CD8-positive, alpha-beta memory T cell (primary cell): Measurements from ENCODE around the gene KLF1. TPM values are rescaled to one million over a fixed set of nuclear protein-coding genes. Genes with fewer than 3 reads are reported as not detected.

ENCODE experiments used
- CTCF ChIA-PET: fragments of 350-600 bp; sonication (Branson Sonifier 250); formaldehyde crosslinking; loops from one replicate; lab custom pipeline; 2021; ENCODE audit warnings: antibody characterized with exemption; lab: Charles Lee
- POLR2A ChIA-PET: fragments of 350-600 bp; sonication (Branson Sonifier 250); formaldehyde crosslinking; loops from one replicate; lab custom pipeline; 2021; ENCODE audit warnings: antibody characterized with exemption; lab: Charles Lee
- DNase-seq, 5 donors: peaks; one replicate each; pipeline versions ENCODE4 v3.0.0 to v3.0.0-alpha.2; 2020 to 2022; ENCODE audit warnings: mixed read lengths in 1 of 5
- H3K27ac ChIP-seq: one replicate; pipeline ENCODE4 v1.7.0; 2013; ENCODE audit warnings: low read depth, mild to moderate bottlenecking, low read length, moderate library complexity
- H3K27me3 ChIP-seq: 2 replicates; pipeline ENCODE4 v1.7.0; 2013; ENCODE audit warnings: low read length, mild to moderate bottlenecking; ENCODE audit not compliant: insufficient read depth, poor library complexity, severe bottlenecking
- H3K36me3 ChIP-seq: 2 replicates; pipeline ENCODE4 v1.7.0; 2013; ENCODE audit warnings: mild to moderate bottlenecking, low read length, moderate library complexity; ENCODE audit not compliant: insufficient read depth
- H3K4me1 ChIP-seq: 2 replicates; pipeline ENCODE4 v1.7.0; 2013; ENCODE audit warnings: mild to moderate bottlenecking, low read length, moderate library complexity; ENCODE audit not compliant: insufficient read depth
- H3K4me3 ChIP-seq: 2 replicates; pipeline ENCODE4 v1.7.0; 2013; ENCODE audit warnings: mild to moderate bottlenecking, low read length
- H3K9me3 ChIP-seq: 2 replicates; pipeline ENCODE4 v1.7.0; 2013; ENCODE audit warnings: mild to moderate bottlenecking, low read length
- H3K27ac Mint-ChIP-seq, 8 donors: one replicate each; pipeline ENCODE4 v1.8.0; 2020 to 2021; ENCODE audit warnings: mixed read lengths in 8 of 8, mild to moderate bottlenecking in 6 of 8, inconsistent platforms in 3 of 8, moderate library complexity in 3 of 8
- H3K27me3 Mint-ChIP-seq, 2 donors: one replicate each; pipeline ENCODE4 v1.8.0; 2020 to 2021; ENCODE audit warnings: mixed read lengths in 2 of 2, mild to moderate bottlenecking in 1 of 2, moderate library complexity in 1 of 2
- H3K36me3 Mint-ChIP-seq, 3 donors: one replicate each; pipeline ENCODE4 v1.8.0; 2020 to 2021; ENCODE audit warnings: mixed read lengths in 3 of 3, inconsistent platforms in 1 of 3, mild to moderate bottlenecking in 1 of 3
- H3K4me1 Mint-ChIP-seq, 3 donors: one replicate each; pipeline ENCODE4 v1.8.0; 2020 to 2021; ENCODE audit warnings: mixed read lengths in 3 of 3, inconsistent platforms in 1 of 3, mild to moderate bottlenecking in 1 of 3
- H3K4me3 Mint-ChIP-seq, 7 donors: one replicate each; pipeline ENCODE4 v1.8.0; 2020 to 2021; ENCODE audit warnings: mixed read lengths in 7 of 7, mild to moderate bottlenecking in 6 of 7, moderate library complexity in 4 of 7, inconsistent platforms in 2 of 7
- H3K9me3 Mint-ChIP-seq, 5 donors: one replicate each; pipeline ENCODE4 v1.8.0; 2020 to 2022; ENCODE audit warnings: mixed read lengths in 5 of 5, mild to moderate bottlenecking in 3 of 5, moderate library complexity in 2 of 5, inconsistent platforms in 1 of 5
- polyA plus RNA-seq: library from polyadenylated mRNA; unstranded; fragments of 300-500 nt; fragmentation: Illumina TruSeq; gene quantifications from one replicate; pipeline ENCODE4 v1.2.3, GENCODE V29; 2021
- total RNA-seq, 2 experiments: library from RNA; stranded (reverse); gene quantifications; one replicate each; pipeline ENCODE4 v1.2.3, GENCODE V29; 2021

The KLF1 gene
- total and polyA plus RNA-seq, 3 experiments from 2014 or later, result 0.84 to 0.90 TPM; not detected in 1

- peak in 3 of 5 donors; percentile 18 to 53 (median 34) for DNase-seq
- Mint-ChIP-seq H3K4me1 (peaks cover 23 to 40% (median 33%) of the 10 kb centered on the region in 3 donors), H3K4me3 (peak overlapping the region in 4 of 7 donors; percentile 40 to 70 (median 50)), H3K36me3 (peaks cover 0 to 1% (median 0%) of the 10 kb centered on the region in 3 donors), H3K27ac (peak overlapping the region in 2 of 8 donors; percentile 6 to 38), H3K27me3 (peaks cover 68 to 78% of the 10 kb centered on the region in 2 donors), H3K9me3 (peaks cover 0 to 10% (median 0%) of the 10 kb centered on the region in 5 donors)
- Histone ChIP-seq H3K9me3 (no peaks in the 10 kb centered on the region), H3K4me1 (peaks cover 24% of the 10 kb centered on the region), H3K36me3 (no peaks in the 10 kb centered on the region), H3K27me3 (peaks cover 64% of the 10 kb centered on the region), H3K27ac (no peak overlapping the region), H3K4me3 (no peak overlapping the region)
- CTCF ChIA-PET, result no interaction called here
- POLR2A ChIA-PET, result no interaction called here
Measured at GRCh38 chr19:12840091-12841079, 46.6 kb downstream of the KLF1 start.

GRCh38 chr19:12838886-12839756, 47.9 kb downstream of the KLF1 start:
- CTCF ChIA-PET, result no interaction called here
- POLR2A ChIA-PET, result no interaction called here
- H3K27me3 Mint-ChIP-seq, result peaks cover 73 to 79% of the 10 kb centered on the region in 2 donors

GRCh38 chr19:12838182-12838885, 48.7 kb downstream of the KLF1 start, which contains the start of gene MAST1:
TSS of gene MAST1 (plus strand) at chr19:12838515. CDS start at chr19:12838573, 58 bp downstream.
- ChIA-PET POLR2A (interaction anchor here (0.7 kb wide), 1 partner anchor 29 kb away, joined by 3 read pairs; no protein-coding TSS in a partner anchor), CTCF (no interaction called here)
- Mint-ChIP-seq H3K36me3 (peaks cover 0 to 1% (median 0%) of the 10 kb centered on the region in 3 donors), H3K27ac (peak within 1 kb of the TSS in 6 of 8 donors; percentile 24 to 85 (median 58)), H3K4me1 (peaks cover 29 to 46% (median 42%) of the 10 kb centered on the region in 3 donors), H3K9me3 (peaks cover 0 to 14% (median 2%) of the 10 kb centered on the region in 5 donors), H3K27me3 (peaks cover 71 to 73% of the 10 kb centered on the region in 2 donors), H3K4me3 (peak within 1 kb of the TSS; percentile 57 to 87 (median 76))
- peak; percentile 45 to 61 (median 50) for DNase-seq
- Histone ChIP-seq H3K4me3 (peak within 1 kb of the TSS; percentile 14), H3K27ac (no peak within 1 kb of the TSS), H3K27me3 (peaks cover 72% of the 10 kb centered on the region), H3K4me1 (peaks cover 25% of the 10 kb centered on the region), H3K9me3 (no peaks in the 10 kb centered on the region), H3K36me3 (no peaks in the 10 kb centered on the region)

More at GRCh38 chr19:12838886-12839756, 47.9 kb downstream of the KLF1 start:
- H3K4me1 Mint-ChIP-seq, result peaks cover 28 to 45% (median 41%) of the 10 kb centered on the region in 3 donors
- peak overlapping the region; percentile 14 for H3K4me3 ChIP-seq
- no peaks in the 10 kb centered on the region for H3K36me3 ChIP-seq
- peaks cover 0 to 14% (median 2%) of the 10 kb centered on the region in 5 donors for H3K9me3 Mint-ChIP-seq
- peak overlapping the region; percentile 57 to 87 (median 76) for H3K4me3 Mint-ChIP-seq
- H3K27me3 ChIP-seq, result peaks cover 74% of the 10 kb centered on the region
- peaks cover 24% of the 10 kb centered on the region for H3K4me1 ChIP-seq
- DNase-seq, result peak in 3 of 5 donors; percentile 24 to 58 (median 25)
- peaks cover 0 to 1% (median 0%) of the 10 kb centered on the region in 3 donors for H3K36me3 Mint-ChIP-seq
- H3K27ac Mint-ChIP-seq, result peak overlapping the region in 6 of 8 donors; percentile 24 to 85 (median 58)
- no peaks in the 10 kb centered on the region for H3K9me3 ChIP-seq
- H3K27ac ChIP-seq, result no peak overlapping the region

- ChIA-PET CTCF (interaction anchor here (1.2 kb wide), 2 partner anchors 10 to 71 kb away, joined by 4 read pairs; no protein-coding TSS in a partner anchor), POLR2A (no interaction called here)
- Histone ChIP-seq H3K27me3 (peaks cover 76% of the 10 kb centered on the region), H3K9me3 (no peaks in the 10 kb centered on the region), H3K4me1 (peaks cover 36% of the 10 kb centered on the region), H3K4me3 (no peak overlapping the region), H3K27ac (no peak overlapping the region), H3K36me3 (no peaks in the 10 kb centered on the region)
- Mint-ChIP-seq H3K9me3 (peaks cover 0 to 14% (median 3%) of the 10 kb centered on the region in 5 donors), H3K4me1 (peaks cover 35 to 55% (median 52%) of the 10 kb centered on the region in 3 donors), H3K4me3 (peak overlapping the region in 5 of 7 donors; percentile 5 to 73 (median 47)), H3K27ac (peak overlapping the region in 2 of 8 donors; percentile 41 to 51), H3K36me3 (peaks cover 0 to 4% (median 0%) of the 10 kb centered on the region in 3 donors), H3K27me3 (peaks cover 76 to 78% of the 10 kb centered on the region in 2 donors)
- no peak for DNase-seq
Measured at GRCh38 chr19:12837225-12837624, 49.8 kb downstream of the KLF1 start.

GRCh38 chr19:12836529-12836863, 50.5 kb downstream of the KLF1 start:
- Histone ChIP-seq H3K4me1 (peaks cover 34% of the 10 kb centered on the region), H3K36me3 (no peaks in the 10 kb centered on the region), H3K4me3 (no peak overlapping the region), H3K27me3 (peaks cover 76% of the 10 kb centered on the region), H3K27ac (no peak overlapping the region), H3K9me3 (no peaks in the 10 kb centered on the region)
- no peak overlapping the region for H3K27ac Mint-ChIP-seq
- POLR2A ChIA-PET, result no interaction called here
- DNase-seq, result no peak
- peak overlapping the region in 3 of 7 donors; percentile 20 to 53 (median 38) for H3K4me3 Mint-ChIP-seq
- H3K9me3 Mint-ChIP-seq, result peaks cover 0 to 14% (median 3%) of the 10 kb centered on the region in 5 donors
- H3K4me1 Mint-ChIP-seq, result peaks cover 41 to 57% (median 54%) of the 10 kb centered on the region in 3 donors
- peaks cover 79 to 81% of the 10 kb centered on the region in 2 donors for H3K27me3 Mint-ChIP-seq
- H3K36me3 Mint-ChIP-seq, result peaks cover 0 to 3% (median 0%) of the 10 kb centered on the region in 3 donors
- CTCF ChIA-PET, result interaction anchor here (0.6 to 1.2 kb wide), 2 partner anchors 11 to 16 kb away, joined by 4 read pairs; no protein-coding TSS in a partner anchor

GRCh38 chr19:12834976-12835757, 51.8 kb downstream of the KLF1 start:
- no peaks in the 10 kb centered on the region for H3K9me3 ChIP-seq
- no peak overlapping the region for H3K27ac ChIP-seq
- CTCF ChIA-PET, result interaction anchor here (1.4 to 1.7 kb wide), 2 partner anchors 39 to 69 kb away, joined by 3 to 4 read pairs; no protein-coding TSS in a partner anchor
- H3K27me3 Mint-ChIP-seq, result peaks cover 80 to 81% of the 10 kb centered on the region in 2 donors
- H3K36me3 Mint-ChIP-seq, result peaks cover 0 to 3% (median 0%) of the 10 kb centered on the region in 3 donors
- H3K36me3 ChIP-seq, result no peaks in the 10 kb centered on the region
- DNase-seq, result no peak
- peaks cover 0 to 12% (median 6%) of the 10 kb centered on the region in 5 donors for H3K9me3 Mint-ChIP-seq
- peaks cover 27% of the 10 kb centered on the region for H3K4me1 ChIP-seq
- POLR2A ChIA-PET, result no interaction called here
- H3K27me3 ChIP-seq, result peaks cover 76% of the 10 kb centered on the region
- no peak overlapping the region for H3K4me3 ChIP-seq
- H3K4me1 Mint-ChIP-seq, result peaks cover 32 to 44% (median 43%) of the 10 kb centered on the region in 3 donors
- H3K27ac Mint-ChIP-seq, result peak overlapping the region in 1 of 8 donors; percentile 65
- peak overlapping the region in 3 of 7 donors; percentile 42 to 49 (median 47) for H3K4me3 Mint-ChIP-seq
